Natural killer cell treated with Interleukin-12 subunit alpha and Interleukin-12 subunit beta and Interleukin-15 and Interleukin-18, amount 100 ng/mL, for 72 hours (primary cell): ENCODE data around the gene CDC42BPB. TPM values are rescaled to one million over a fixed set of nuclear protein-coding genes. Genes with fewer than 3 reads are reported as not detected.
A peak's percentile ranks its signal among the peaks of the same experiment; 100 is the strongest.

Experiments used
- ATAC-seq, 2 donors: fragments of 150-1000 bp; cut with Tn5 transposase in 1 of 2; sonication (Bioruptor Pico), chemical (Tn5 transposase) in 1 of 2; 2 replicates each; pipeline ENCODE4 v1.10.0; 2021
- DNase-seq: peaks from one replicate; pipeline ENCODE4 v3.0.0; 2022; ENCODE audit warnings: low spot score
- H3K27ac Mint-ChIP-seq, 2 donors: 1 replicate in 1 of 2; 2 replicates in 1 of 2; pipeline ENCODE4 v1.8.0; 2022; ENCODE audit warnings: mixed read lengths in 2 of 2, mild to moderate bottlenecking in 1 of 2, moderate library complexity in 1 of 2
- H3K27me3 Mint-ChIP-seq, 2 donors: 1 replicate in 1 of 2; 2 replicates in 1 of 2; pipeline ENCODE4 v1.8.0; 2022; ENCODE audit warnings: mixed read lengths in 2 of 2
- H3K36me3 Mint-ChIP-seq: one replicate; pipeline ENCODE4 v1.8.0; 2022; ENCODE audit warnings: mixed read lengths
- H3K4me1 Mint-ChIP-seq, 2 donors: 1 replicate in 1 of 2; 2 replicates in 1 of 2; pipeline ENCODE4 v1.8.0; 2022; ENCODE audit warnings: low read depth in 2 of 2, mixed read lengths in 2 of 2, mild to moderate bottlenecking in 1 of 2
- H3K4me3 Mint-ChIP-seq: one replicate; pipeline ENCODE4 v1.8.0; 2022; ENCODE audit warnings: mixed read lengths
- H3K9me3 Mint-ChIP-seq: 2 replicates; pipeline ENCODE4 v1.8.0; 2022; ENCODE audit warnings: mixed read lengths
- total RNA-seq, 2 donors: library from RNA; stranded (reverse); gene quantifications; one replicate each; pipeline ENCODE4 v1.2.3, GENCODE V29; 2022

The CDC42BPB gene
- total RNA-seq, 2 donors from 2014 or later = 2.2 to 3.6 TPM

- H3K27ac Mint-ChIP-seq = no peak overlapping the region
- no peak overlapping the region for H3K4me3 Mint-ChIP-seq
- DNase-seq (no peak), ATAC-seq (no peak)
- no peaks in the 10 kb centered on the region for H3K9me3 Mint-ChIP-seq
- H3K36me3 Mint-ChIP-seq = no peaks in the 10 kb centered on the region
- peaks cover 9 to 16% of the 10 kb centered on the region in 2 donors for H3K27me3 Mint-ChIP-seq
- H3K4me1 Mint-ChIP-seq = peaks cover 0 to under 1% of the 10 kb centered on the region in 2 donors
Observed at GRCh38 chr14:103099733-103100280, 42.5 kb upstream of the CDC42BPB start.

GRCh38 chr14:103099081-103099732, 41.9 kb upstream of the CDC42BPB start:
- DNase-seq (no peak), ATAC-seq (no peak)
- Mint-ChIP-seq H3K27ac (no peak overlapping the region), H3K27me3 (peaks cover 7 to 16% of the 10 kb centered on the region in 2 donors), H3K4me1 (no peaks in the 10 kb centered on the region), H3K4me3 (no peak overlapping the region), H3K9me3 (no peaks in the 10 kb centered on the region), H3K36me3 (no peaks in the 10 kb centered on the region)

GRCh38 chr14:103097994-103098957, 40.9 kb upstream of the CDC42BPB start:
- no peaks in the 10 kb centered on the region for H3K36me3 Mint-ChIP-seq
- no peak for ATAC-seq
- H3K9me3 Mint-ChIP-seq = no peaks in the 10 kb centered on the region

GRCh38 chr14:103097244-103097993, 40.1 kb upstream of the CDC42BPB start:
- Mint-ChIP-seq H3K27me3 (peaks cover 7 to 12% of the 10 kb centered on the region in 2 donors), H3K9me3 (no peaks in the 10 kb centered on the region), H3K36me3 (no peaks in the 10 kb centered on the region), H3K27ac (no peak overlapping the region), H3K4me1 (no peaks in the 10 kb centered on the region), H3K4me3 (no peak overlapping the region)
- ATAC-seq (no peak), DNase-seq (no peak)

More at GRCh38 chr14:103097994-103098957, 40.9 kb upstream of the CDC42BPB start:
- H3K27ac Mint-ChIP-seq = no peak overlapping the region
- DNase-seq = no peak
- H3K4me1 Mint-ChIP-seq = no peaks in the 10 kb centered on the region
- no peak overlapping the region for H3K4me3 Mint-ChIP-seq
- peaks cover 7 to 12% of the 10 kb centered on the region in 2 donors for H3K27me3 Mint-ChIP-seq

GRCh38 chr14:103096387-103096786, 39.0 kb upstream of the CDC42BPB start:
- Mint-ChIP-seq H3K27ac (no peak overlapping the region), H3K4me1 (no peaks in the 10 kb centered on the region), H3K27me3 (peaks cover 5 to 11% of the 10 kb centered on the region in 2 donors), H3K36me3 (no peaks in the 10 kb centered on the region), H3K9me3 (no peaks in the 10 kb centered on the region), H3K4me3 (no peak overlapping the region)
- DNase-seq = no peak
- no peak for ATAC-seq

- ATAC-seq = no peak
- DNase-seq = no peak
- Mint-ChIP-seq H3K4me1 (peaks cover 3 to 5% of the 10 kb centered on the region in 2 donors), H3K36me3 (no peaks in the 10 kb centered on the region), H3K4me3 (no peak overlapping the region), H3K9me3 (no peaks in the 10 kb centered on the region), H3K27ac (no peak overlapping the region), H3K27me3 (peaks cover 0 to 8% of the 10 kb centered on the region in 2 donors)
Observed at GRCh38 chr14:103095210-103095778, 37.9 kb upstream of the CDC42BPB start.

- H3K36me3 Mint-ChIP-seq = no peaks in the 10 kb centered on the region
- ATAC-seq = no peak
Observed at GRCh38 chr14:103094406-103095209, 37.3 kb upstream of the CDC42BPB start, which contains the start of gene EXOC3L4. TSS of gene EXOC3L4 (plus strand) at chr14:103094725. CDS start at chr14:103100220, 5,495 bp downstream.

GRCh38 chr14:103093856-103094405, 36.6 kb upstream of the CDC42BPB start:
- peaks cover 0 to 8% of the 10 kb centered on the region in 2 donors for H3K27me3 Mint-ChIP-seq
- H3K4me3 Mint-ChIP-seq = no peak overlapping the region
- H3K9me3 Mint-ChIP-seq = no peaks in the 10 kb centered on the region
- peaks cover 3 to 5% of the 10 kb centered on the region in 2 donors for H3K4me1 Mint-ChIP-seq
- no peaks in the 10 kb centered on the region for H3K36me3 Mint-ChIP-seq
- ATAC-seq (no peak), DNase-seq (no peak)
- H3K27ac Mint-ChIP-seq = no peak overlapping the region

More at GRCh38 chr14:103094406-103095209, 37.3 kb upstream of the CDC42BPB start, which contains the start of gene EXOC3L4:
- Mint-ChIP-seq H3K27me3 (peaks cover 0 to 8% of the 10 kb centered on the region in 2 donors), H3K9me3 (no peaks in the 10 kb centered on the region), H3K27ac (no peak within 1 kb of the TSS), H3K4me3 (no peak within 1 kb of the TSS), H3K4me1 (peaks cover 3 to 5% of the 10 kb centered on the region in 2 donors)
- no peak for DNase-seq

- H3K4me3 Mint-ChIP-seq = no peak overlapping the region
- no peak for ATAC-seq
- H3K27ac Mint-ChIP-seq = no peak overlapping the region
Observed at GRCh38 chr14:103091883-103092222, 34.5 kb upstream of the CDC42BPB start.

GRCh38 chr14:103091041-103091882, 33.9 kb upstream of the CDC42BPB start:
- DNase-seq (peak; percentile 81), ATAC-seq (peak; percentile 84 to 87)
- Mint-ChIP-seq H3K4me3 (peak overlapping the region; percentile 53), H3K27ac (no peak overlapping the region), H3K9me3 (no peaks in the 10 kb centered on the region), H3K27me3 (no peaks in the 10 kb centered on the region), H3K36me3 (no peaks in the 10 kb centered on the region), H3K4me1 (peaks cover 3 to 5% of the 10 kb centered on the region in 2 donors)

More at GRCh38 chr14:103091883-103092222, 34.5 kb upstream of the CDC42BPB start:
- Mint-ChIP-seq H3K4me1 (peaks cover 3 to 5% of the 10 kb centered on the region in 2 donors), H3K36me3 (no peaks in the 10 kb centered on the region), H3K27me3 (peaks cover 0 to 5% of the 10 kb centered on the region in 2 donors), H3K9me3 (no peaks in the 10 kb centered on the region)
- no peak for DNase-seq

- no peaks in the 10 kb centered on the region for H3K9me3 Mint-ChIP-seq
- no peak overlapping the region for H3K27ac Mint-ChIP-seq
- H3K4me3 Mint-ChIP-seq = peak overlapping the region; percentile 53
Observed at GRCh38 chr14:103090481-103091020, 33.2 kb upstream of the CDC42BPB start.

More at GRCh38 chr14:103090481-103091020, 33.2 kb upstream of the CDC42BPB start:
- DNase-seq (no peak), ATAC-seq (no peak)
- Mint-ChIP-seq H3K27me3 (no peaks in the 10 kb centered on the region), H3K36me3 (no peaks in the 10 kb centered on the region), H3K4me1 (peaks cover 3 to 5% of the 10 kb centered on the region in 2 donors)
